HG03196 (cell line): ENCODE data around the gene OGFR.

Experiments used
- ATAC-seq: cut with Tn5 transposase; IDR thresholded peaks from one replicate; pipeline ENCODE4 v1.9.1; 2021; ENCODE audit not compliant: unreplicated experiment

The OGFR gene

DNA sequence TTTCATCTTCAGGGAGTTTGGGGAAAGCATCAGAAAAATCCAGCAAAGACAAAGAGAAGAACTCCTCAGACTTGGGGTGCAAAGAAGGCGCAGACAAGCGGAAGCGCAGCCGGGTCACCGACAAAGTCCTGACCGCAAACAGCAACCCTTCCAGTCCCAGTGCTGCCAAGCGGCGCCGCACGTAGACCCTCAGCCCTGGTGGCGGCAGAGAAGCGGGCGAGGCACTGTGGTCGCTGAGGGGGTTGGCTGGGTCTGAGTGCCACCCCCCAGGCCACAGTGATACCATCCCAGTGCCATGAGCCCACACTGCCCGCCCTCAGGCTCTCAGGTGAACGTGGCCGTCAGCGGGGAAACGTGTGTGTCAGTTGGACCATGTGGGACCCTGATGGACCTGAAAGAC is 5.2 kb upstream of the OGFR start:
- no peak for ATAC-seq

DNA sequence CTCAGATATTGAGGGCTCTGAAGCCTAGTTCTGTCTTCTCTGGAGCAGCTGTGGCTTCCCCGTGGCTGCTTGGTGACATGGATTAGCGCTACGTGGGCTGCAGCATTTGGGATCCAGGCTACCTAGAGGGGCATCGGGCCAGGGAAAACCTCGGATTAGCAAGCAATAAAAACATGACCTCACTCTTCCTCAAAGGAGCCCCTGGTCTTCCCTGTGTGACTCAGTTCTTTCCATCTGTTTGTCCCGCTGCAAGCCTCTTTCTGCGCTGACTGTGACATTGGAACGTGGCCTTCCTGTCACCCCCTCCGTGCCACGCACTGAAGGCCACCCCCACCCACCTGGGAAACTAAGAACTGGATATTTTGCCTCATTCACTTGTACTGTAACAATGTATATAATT is 4.8 kb upstream of the OGFR start:
- no peak for ATAC-seq

DNA sequence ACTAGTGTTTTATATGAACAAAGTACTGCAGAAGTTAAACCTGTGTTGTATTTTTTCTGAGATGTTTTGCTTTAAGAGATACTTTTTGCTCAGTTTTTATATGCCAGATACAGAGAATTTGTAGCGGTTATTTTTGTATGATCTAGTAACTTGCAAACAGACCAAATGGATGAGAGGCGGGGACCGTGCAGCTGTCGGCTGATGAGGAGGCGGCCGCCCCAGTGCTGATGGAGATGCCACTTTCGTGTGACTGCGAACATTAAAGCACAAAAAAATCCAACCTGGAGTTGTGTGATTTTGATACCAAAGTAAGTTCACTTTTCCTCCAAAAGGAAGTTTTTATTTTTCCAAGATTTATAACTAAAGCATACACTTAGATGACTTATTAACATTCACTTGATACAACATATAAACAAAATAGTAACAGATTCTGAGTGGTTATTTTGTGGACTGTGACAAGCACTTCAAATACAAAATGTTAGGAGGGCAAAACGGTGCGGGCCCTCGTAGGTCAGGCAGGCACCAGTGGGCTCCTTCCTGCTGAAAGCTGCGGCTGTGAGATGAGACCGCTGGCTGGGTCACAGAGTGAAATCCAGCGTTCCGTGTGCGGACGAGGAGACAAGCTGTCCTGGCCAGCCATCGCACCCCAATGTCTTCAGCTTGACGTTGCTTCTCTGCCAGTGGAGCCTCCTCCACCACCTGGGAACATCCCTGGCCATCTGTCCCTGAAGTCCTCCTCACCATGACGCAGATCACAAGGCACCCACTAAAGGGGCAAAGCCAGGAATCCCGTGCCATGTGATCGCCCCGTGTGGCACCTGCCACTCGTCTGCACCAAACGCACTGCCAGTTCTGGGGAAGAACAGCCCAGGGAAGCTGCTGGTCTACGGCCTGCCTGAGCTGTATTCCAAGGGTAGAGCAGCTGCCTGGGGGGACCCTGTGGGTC is 4.0 kb upstream of the OGFR start:
- ATAC-seq: no peak

GRCh38 chr20:62801284-62802010 is 3.2 kb upstream of the OGFR start:
- ATAC-seq: no peak

- ATAC-seq: no peak
Observed at GRCh38 chr20:62802026-62802712, 2.5 kb upstream of the OGFR start.

- ATAC-seq: no peak
Observed at GRCh38 chr20:62804021-62804626, 511 bp upstream of the OGFR start.

GRCh38 chr20:62805155-62805710 is 598 bp downstream of the OGFR start:
- ATAC-seq: no peak

DNA sequence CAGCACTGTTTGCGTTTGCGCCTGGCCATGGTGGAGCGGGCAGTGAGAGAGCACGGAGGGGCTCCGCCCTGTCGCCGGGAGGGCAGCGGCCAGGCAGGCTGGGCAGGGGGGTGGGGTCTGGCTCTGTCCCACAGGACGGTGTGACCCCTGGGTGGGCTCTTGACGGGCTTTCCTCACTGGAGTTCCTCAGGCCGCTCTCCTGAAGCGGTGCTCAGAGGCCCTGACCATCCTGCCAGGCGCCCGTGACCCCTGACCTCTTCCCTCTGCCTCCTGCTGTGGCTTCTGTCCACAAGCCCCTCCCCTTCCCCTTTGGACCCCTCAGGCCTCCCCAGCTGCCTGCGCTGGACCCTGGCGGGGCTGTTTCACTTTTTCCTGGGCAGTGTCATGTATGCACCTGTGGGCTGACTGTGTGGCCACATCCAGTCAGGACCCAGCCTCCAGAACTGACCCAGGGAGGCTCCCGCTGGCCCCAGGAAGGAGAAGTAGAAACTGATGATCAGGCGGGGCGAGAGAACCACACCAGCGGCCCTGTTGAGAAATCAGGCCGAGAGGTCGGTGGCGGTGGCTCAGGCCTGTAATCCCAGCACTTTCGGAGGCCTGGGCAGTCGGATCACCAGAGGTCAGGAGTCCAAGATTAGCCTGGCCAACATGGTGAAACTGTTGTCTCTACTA is 1.2 kb downstream of the OGFR start:
- no peak for ATAC-seq

DNA sequence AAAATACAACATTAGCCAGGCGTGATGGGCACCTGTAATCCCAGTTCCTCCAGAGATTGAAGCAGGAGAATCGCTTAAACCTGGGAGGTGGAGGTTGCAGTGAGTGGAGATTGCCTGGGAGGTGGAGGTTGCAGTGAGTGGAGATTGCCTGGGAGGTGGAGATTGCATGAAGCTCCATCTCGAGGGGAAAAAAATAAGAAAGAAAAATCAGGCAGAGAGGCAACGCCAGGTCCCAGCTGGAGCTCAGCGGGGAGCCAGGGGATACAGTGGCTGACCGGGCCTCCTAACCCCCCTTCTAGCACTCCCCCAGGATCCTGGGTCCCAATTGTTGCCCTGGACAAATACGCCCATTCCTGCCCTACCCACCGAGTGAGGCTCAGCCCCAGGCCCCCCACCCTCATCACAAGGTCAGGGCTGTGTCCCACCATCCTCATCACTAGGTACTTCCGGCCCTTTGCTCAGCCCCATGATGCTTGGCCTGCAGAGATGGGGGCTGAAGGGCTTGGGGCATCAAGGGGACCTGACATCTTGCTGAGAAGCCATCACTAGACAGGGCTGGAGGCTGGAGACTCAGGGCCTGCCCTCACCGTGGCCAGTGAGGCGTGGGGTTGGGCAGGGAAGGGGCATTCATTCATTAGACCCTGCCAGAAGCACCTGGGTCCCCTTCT is 1.9 kb downstream of the OGFR start:
- no peak for ATAC-seq

DNA sequence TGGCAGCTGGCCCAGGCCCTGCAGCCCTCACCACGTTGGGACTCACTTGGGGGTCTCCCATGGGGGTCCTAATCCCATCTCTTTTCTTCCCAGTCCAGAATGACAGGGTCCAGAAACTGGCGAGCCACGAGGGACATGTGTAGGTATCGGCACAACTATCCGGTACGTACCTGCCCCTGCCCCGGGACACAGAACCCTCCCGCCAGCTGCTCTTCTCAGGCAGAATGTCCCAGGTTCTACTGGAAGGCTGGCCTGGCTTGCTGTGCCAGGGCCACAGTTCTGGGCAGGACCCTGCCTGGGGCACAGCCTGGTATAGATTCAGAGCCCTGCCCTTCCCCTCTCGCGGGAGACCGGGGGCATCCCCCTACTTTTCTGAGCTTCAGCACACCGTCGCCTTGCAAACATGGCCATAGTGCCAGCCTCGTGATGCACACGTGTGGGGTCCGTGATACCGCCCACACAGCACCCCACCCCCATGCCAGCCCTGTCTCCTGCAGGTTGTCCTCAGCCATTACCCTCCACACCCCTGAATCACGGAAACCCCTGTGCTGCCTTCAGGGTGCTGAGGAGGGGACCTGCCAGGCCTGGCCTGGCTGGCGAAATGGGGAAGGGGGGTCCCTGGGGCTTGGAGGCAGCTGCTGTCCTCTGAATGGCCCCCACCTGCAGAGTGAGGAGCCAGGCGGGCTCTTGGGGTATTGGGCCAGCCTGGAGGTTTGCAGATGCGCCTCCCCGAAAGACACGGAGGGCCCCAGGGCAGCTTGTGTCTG is 3.0 kb downstream of the OGFR start:
- no peak for ATAC-seq

GRCh38 chr20:62808211-62808865 is 3.7 kb downstream of the OGFR start:
- ATAC-seq: no peak

DNA sequence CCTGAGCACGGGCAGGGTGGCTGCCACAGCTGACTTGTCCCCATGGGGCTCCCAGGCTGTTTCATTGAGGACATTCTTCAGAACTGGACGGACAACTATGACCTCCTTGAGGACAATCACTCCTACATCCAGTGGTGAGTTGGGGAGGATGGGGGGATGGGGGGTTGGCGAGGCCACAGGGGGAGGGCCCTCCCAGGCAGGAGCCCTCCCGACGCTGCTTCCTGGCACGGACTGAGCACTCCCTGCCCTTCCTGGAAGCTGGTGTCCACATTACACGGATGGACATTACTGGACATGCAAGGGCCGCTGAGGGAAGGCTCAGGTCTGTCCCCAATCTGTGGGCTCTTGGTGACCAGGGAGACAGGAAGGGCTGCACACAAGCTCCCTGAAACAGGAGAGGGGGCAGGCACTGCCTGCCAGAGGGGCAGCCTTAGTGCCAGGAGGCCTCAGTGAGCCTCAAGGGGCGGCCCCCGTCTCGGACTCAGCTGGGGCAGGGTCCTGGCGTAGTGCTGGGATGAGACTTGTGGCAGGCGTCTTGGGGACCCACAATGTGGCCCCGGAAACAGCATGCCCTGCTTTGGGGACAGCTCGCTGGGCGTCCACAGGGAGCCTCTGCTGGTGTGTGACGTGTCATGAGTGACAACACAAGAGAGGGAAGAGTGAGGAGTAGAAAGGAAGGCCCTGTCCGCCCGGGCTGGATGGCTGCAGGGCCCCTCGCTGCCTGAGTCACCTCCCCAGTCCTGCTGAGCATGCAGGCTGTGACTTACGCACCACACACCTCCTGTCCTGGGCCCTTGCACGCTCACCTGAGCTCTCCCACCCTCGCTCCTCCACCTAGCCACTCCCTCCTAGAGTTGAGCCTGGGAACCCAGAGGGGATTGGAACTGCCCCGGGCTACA is 5.1 kb downstream of the OGFR start:
- ATAC-seq: no peak

GRCh38 chr20:62811320-62811719 is 6.7 kb downstream of the OGFR start:
- no peak for ATAC-seq

DNA sequence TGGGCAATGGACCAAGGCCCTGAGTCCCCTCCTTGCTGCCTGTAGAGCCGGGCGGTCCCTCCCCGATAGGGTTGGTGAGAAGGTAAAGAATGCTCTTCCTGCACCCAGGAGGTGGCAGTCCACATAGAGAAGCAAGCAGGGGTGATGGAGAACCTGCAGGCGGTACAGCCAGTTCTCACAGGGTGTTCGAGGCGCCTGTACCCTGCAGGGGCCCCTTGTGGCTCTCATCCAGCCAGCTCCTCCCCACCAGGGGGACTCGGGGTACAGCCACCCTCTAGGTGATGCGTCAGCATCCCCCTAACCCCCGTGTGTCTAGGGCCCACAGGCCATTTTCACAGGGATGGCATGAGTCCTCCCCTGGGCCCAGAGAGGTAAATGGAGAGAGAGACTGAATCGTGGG is 7.1 kb downstream of the OGFR start:
- no peak for ATAC-seq

DNA sequence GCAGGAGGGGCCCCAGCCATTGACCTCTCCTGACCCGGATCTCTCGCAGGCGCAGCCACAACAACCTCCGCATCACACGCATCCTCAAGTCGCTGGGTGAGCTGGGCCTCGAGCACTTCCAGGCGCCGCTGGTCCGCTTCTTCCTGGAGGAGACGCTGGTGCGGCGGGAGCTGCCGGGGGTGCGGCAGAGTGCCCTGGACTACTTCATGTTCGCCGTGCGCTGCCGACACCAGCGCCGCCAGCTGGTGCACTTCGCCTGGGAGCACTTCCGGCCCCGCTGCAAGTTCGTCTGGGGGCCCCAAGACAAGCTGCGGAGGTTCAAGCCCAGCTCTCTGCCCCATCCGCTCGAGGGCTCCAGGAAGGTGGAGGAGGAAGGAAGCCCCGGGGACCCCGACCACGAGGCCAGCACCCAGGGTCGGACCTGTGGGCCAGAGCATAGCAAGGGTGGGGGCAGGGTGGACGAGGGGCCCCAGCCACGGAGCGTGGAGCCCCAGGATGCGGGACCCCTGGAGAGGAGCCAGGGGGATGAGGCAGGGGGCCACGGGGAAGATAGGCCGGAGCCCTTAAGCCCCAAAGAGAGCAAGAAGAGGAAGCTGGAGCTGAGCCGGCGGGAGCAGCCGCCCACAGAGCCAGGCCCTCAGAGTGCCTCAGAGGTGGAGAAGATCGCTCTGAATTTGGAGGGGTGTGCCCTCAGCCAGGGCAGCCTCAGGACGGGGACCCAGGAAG is 7.7 kb downstream of the OGFR start:
- ATAC-seq: no peak

DNA sequence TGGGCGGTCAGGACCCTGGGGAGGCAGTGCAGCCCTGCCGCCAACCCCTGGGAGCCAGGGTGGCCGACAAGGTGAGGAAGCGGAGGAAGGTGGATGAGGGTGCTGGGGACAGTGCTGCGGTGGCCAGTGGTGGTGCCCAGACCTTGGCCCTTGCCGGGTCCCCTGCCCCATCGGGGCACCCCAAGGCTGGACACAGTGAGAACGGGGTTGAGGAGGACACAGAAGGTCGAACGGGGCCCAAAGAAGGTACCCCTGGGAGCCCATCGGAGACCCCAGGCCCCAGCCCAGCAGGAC is 8.2 kb downstream of the OGFR start:
- ATAC-seq: no peak

GRCh38 chr20:62813588-62813987 is 9.0 kb downstream of the OGFR start:
- no peak for ATAC-seq
